GM18873 (cell line): Measurements from ENCODE around the gene RUSC1.
"Not testable (repeated sequence)": the region's sequence is repeated elsewhere in the genome, so short reads cannot be mapped to it uniquely, and the experiment has no call there.

Source experiments
- ATAC-seq: cut with Tn5 transposase; IDR thresholded peaks from one replicate; pipeline ENCODE4 v1.9.1; 2021; ENCODE audit warnings: mild to moderate bottlenecking, moderate library complexity, moderate number of reproducible peaks; ENCODE audit not compliant: unreplicated experiment, low FRiP score

Gene RUSC1, protein sequence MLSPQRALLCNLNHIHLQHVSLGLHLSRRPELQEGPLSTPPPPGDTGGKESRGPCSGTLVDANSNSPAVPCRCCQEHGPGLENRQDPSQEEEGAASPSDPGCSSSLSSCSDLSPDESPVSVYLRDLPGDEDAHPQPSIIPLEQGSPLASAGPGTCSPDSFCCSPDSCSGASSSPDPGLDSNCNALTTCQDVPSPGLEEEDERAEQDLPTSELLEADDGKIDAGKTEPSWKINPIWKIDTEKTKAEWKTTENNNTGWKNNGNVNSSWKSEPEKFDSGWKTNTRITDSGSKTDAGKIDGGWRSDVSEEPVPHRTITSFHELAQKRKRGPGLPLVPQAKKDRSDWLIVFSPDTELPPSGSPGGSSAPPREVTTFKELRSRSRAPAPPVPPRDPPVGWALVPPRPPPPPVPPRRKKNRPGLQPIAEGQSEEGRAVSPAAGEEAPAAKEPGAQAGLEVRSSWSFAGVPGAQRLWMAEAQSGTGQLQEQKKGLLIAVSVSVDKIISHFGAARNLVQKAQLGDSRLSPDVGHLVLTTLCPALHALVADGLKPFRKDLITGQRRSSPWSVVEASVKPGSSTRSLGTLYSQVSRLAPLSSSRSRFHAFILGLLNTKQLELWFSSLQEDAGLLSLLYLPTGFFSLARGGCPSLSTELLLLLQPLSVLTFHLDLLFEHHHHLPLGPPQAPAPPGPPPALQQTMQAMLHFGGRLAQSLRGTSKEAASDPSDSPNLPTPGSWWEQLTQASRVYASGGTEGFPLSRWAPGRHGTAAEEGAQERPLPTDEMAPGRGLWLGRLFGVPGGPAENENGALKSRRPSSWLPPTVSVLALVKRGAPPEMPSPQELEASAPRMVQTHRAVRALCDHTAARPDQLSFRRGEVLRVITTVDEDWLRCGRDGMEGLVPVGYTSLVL

GRCh38 chr1:155320661-155321617 lies at the start of gene RUSC1:
RUSC1 (plus strand) TSS chr1:155320894; CDS start chr1:155321774, 880 bp downstream.
- no peak for ATAC-seq

GRCh38 chr1:155272466-155273342 lies 48.0 kb upstream of the RUSC1 start:
- ATAC-seq: peak; percentile 3

DNA sequence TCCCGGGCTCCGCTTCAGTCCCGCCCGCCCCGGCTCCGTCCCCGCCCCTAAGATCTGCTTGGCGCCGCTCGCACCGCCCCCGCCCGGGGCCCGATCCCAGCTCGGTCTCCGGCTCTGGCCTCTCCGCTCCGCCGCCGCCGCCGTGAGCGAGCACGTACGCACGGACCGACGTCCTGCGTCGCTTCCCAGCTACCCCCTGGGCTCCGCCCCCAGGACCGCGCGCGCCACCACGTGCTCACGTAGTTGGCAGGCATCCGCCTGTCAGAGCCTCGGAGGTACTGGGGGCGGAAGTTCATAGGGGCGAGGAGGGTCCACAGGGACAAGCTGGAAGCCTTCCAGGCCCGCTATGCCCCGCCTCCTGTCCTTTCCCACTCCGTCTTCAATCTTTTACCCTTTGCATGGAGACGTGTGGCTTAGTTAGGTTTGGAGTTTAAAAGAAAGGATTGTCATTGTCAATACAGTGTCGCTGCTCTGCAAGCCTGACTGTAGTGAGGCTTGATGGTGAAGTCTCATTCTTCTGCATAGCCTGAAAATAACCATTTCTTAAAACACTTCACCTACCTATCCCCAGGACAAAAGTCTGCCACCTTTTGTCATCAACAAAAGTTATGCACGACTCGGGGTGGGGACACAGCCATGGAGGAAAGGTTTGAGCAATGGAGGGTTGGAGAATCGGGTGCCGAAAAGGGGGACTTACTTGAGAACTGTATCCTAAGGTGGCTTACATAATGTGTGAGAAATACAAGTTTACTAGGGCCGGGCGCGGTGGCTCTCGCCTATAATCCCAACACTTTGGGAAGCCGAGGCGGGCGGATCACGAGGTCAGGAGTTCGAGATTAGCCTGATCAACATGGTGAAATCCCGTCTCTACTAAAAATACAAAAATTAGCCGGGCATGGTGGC lies 47.1 kb upstream of the RUSC1 start, which contains the start of gene CLK2:
Gene CLK2, minus strand, starts transcription at position 162 of the 903 bp plus-strand sequence. CDS start 2,527 bp downstream, outside the sequence.
- peak; percentile 59 for ATAC-seq

DNA sequence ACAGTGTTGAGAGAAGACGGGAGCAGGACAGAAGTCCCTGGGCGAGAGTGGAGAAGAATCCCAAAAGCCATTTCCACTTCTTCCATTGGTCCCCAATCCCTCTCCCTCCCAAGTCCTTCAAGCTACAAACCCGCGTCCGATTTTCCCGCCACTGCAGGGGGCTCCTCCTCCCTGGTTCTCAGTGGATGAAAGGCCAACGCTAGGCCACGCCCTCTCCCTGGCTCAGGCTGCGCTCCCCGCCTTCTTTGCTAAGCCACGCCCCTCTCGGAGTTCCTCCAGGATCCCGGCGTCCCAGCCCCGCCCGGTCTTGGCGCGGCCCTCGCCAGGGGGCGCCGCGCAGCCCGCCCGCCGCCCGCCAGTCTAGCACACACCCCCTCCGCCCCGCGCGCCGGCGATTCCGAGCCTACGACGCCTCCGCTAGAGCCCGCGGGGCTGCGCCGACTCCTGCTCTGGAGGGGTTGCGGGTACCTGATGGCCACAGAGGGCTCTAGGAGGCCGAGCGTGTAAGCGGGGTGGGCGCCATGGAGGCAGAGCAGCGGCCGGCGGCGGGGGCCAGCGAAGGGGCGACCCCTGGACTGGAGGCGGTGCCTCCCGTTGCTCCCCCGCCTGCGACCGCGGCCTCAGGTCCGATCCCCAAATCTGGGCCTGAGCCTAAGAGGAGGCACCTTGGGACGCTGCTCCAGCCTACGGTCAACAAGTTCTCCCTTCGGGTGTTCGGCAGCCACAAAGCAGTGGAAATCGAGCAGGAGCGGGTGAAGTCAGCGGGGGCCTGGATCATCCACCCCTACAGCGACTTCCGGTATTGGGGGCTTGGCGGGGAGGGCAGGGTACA lies 43.4 kb upstream of the RUSC1 start, which contains the start of gene HCN3:
Gene HCN3, plus strand, starts transcription at position 394 of the 832 bp plus-strand sequence. Its CDS starts 128 bp downstream, at position 522.
- ATAC-seq: peak; percentile 70

- no peak for ATAC-seq
Measured at GRCh38 chr1:155277902-155278688, 42.6 kb upstream of the RUSC1 start.

- no peak for ATAC-seq
Measured at GRCh38 chr1:155278689-155279160, 42.0 kb upstream of the RUSC1 start.

- no peak for ATAC-seq
Measured at GRCh38 chr1:155279268-155279667, 41.4 kb upstream of the RUSC1 start.

DNA sequence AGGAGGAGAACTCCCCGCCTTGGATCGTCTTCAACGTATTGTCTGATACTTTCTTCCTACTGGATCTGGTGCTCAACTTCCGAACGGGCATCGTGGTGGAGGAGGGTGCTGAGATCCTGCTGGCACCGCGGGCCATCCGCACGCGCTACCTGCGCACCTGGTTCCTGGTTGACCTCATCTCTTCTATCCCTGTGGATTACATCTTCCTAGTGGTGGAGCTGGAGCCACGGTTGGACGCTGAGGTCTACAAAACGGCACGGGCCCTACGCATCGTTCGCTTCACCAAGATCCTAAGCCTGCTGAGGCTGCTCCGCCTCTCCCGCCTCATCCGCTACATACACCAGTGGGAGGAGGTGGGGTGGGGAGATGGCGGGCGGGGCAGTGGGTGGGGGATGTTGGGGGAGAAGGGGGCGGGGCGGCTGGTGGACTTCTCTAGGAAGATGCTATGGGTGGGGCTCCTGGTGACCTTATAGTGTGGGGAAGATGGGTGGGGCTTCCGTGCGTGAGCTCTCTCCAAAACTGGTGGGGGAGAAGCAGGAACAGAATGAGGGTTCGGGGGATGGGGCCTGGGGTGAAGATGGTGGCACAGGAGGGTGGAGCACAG lies 38.1 kb upstream of the RUSC1 start:
- ATAC-seq: no peak

DNA sequence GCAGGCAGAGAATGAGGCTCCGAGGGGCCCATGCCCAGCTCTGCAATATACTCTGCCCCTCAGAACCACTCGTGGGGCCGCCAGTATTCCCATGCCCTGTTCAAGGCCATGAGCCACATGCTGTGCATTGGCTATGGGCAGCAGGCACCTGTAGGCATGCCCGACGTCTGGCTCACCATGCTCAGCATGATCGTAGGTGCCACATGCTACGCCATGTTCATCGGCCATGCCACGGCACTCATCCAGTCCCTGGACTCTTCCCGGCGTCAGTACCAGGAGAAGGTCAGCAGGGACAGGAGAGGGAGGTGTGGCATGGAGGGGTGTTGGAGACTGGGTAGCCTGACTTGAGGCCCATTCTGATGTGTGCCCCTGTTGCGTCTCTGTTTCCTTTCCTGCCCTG lies 36.2 kb upstream of the RUSC1 start:
- ATAC-seq: no peak

- ATAC-seq: no peak
Measured at GRCh38 chr1:155285063-155285462, 35.6 kb upstream of the RUSC1 start.

- ATAC-seq: no peak
Measured at GRCh38 chr1:155285631-155286044, 35.1 kb upstream of the RUSC1 start.

DNA sequence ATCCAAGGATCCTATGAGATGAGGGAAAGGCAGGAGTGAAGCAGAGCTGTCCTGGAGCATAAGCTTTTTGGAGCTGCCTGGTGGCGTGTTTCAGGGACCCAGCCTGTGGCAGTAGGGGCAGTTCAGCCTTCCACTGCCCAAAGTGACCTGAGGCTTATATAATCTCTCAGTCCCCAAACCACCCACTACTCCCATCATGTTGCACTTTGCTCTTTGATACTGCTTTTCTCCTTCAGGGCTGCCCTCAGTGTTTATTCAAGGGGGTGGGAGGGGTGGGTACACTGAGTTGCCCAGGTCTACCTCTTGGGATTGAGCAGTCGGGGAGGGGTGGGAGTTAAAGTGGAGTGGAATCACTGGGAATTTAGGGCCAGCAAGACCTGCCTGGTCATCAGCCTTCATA lies 34.1 kb upstream of the RUSC1 start:
- ATAC-seq: no peak

- no peak for ATAC-seq
Measured at GRCh38 chr1:155287987-155288543, 32.6 kb upstream of the RUSC1 start.

DNA sequence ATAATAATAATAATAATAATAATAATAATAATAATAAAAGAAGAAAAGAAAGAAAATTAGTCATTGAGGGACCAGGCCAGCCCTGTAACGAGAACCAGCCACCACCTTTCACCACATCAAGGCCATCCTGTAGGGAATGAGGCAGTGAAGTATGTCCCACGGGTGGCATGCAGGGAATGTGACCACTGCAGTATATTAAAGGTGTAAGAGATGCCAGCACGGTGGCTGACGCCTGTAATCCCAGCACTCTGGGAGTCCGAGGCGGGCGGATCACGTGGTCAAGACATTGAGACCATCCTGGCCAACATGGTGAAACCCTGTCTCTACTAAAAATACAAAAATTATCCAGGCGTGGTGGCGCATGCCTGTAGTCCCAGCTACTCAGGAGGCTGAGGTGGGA lies 29.7 kb upstream of the RUSC1 start:
- ATAC-seq: not testable (repeated sequence)

- ATAC-seq: no peak
Measured at GRCh38 chr1:155293086-155293749, 27.5 kb upstream of the RUSC1 start.
